ENCODE results near the gene ERFL. TPM values are rescaled to one million over a fixed set of nuclear protein-coding genes. Genes with fewer than 3 reads are reported as not detected.

Gene ERFL
- total RNA-seq, 2 donors from 2014 or later, result not detected

DNA sequence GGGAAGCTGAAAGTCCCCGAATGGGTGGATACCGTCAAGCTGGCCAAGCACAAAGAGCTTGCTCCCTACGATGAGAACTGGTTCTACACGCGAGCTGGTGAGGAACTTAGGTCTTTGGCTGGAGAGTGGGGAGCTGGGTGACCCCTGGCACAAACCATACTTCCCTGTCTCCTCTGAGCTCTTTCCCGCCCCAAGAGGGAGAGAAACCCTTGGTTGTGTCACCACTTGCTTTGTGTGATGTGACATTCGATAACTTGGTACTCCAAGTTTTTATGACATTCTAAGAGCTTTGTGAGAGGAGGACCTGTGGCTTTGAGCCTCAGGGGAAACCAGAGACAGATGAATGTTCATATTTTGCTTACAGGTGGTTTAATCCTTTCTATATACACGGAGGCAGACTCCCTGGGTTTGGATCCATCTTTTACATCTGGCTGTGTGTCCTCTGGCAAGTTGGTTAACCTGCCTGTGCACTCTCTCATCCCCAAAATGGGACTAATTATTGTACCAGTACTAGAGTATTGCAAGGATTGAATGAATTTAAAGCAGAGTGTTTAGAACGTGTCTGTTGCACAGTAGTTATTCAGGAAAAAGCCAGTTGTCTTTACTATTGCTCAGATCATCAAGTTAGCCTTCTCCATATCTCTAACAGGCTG lies 67.0 kb downstream of the ERFL start:
- TF ChIP-seq POLR2A (IDR thresholded peaks at IDR 0.05), result no peak
- TF ChIP-seq, protein P1, sequence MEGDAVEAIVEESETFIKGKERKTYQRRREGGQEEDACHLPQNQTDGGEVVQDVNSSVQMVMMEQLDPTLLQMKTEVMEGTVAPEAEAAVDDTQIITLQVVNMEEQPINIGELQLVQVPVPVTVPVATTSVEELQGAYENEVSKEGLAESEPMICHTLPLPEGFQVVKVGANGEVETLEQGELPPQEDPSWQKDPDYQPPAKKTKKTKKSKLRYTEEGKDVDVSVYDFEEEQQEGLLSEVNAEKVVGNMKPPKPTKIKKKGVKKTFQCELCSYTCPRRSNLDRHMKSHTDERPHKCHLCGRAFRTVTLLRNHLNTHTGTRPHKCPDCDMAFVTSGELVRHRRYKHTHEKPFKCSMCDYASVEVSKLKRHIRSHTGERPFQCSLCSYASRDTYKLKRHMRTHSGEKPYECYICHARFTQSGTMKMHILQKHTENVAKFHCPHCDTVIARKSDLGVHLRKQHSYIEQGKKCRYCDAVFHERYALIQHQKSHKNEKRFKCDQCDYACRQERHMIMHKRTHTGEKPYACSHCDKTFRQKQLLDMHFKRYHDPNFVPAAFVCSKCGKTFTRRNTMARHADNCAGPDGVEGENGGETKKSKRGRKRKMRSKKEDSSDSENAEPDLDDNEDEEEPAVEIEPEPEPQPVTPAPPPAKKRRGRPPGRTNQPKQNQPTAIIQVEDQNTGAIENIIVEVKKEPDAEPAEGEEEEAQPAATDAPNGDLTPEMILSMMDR (IDR thresholded peaks at IDR 0.05), result no peak
- intact Hi-C loops (cut with DNase I), result no loop called here
- Histone ChIP-seq H3K27ac (peak overlapping the region in 2 of 4 donors; percentile 86 to 99), H3K36me3 (replicated peaks in 1 of 2; ENCODE audit: insufficient read depth in 1 of 2, low read depth in 2 of 2) (peaks cover 7 to 14% of the 10 kb centered on the region in 2 donors), H3K9me3 (no peaks in the 10 kb centered on the region), H3K4me3 (peak overlapping the region in 1 of 2 donors; percentile 79), H3K27me3 (no peaks in the 10 kb centered on the region), H3K4me1 (peaks cover 53% of the 10 kb centered on the region)
- 14 to 23% methylated on average over 9 of the region's 9 CpGs for WGBS, 2 donors
- no peak for ATAC-seq
- no peak for DNase-seq

DNA sequence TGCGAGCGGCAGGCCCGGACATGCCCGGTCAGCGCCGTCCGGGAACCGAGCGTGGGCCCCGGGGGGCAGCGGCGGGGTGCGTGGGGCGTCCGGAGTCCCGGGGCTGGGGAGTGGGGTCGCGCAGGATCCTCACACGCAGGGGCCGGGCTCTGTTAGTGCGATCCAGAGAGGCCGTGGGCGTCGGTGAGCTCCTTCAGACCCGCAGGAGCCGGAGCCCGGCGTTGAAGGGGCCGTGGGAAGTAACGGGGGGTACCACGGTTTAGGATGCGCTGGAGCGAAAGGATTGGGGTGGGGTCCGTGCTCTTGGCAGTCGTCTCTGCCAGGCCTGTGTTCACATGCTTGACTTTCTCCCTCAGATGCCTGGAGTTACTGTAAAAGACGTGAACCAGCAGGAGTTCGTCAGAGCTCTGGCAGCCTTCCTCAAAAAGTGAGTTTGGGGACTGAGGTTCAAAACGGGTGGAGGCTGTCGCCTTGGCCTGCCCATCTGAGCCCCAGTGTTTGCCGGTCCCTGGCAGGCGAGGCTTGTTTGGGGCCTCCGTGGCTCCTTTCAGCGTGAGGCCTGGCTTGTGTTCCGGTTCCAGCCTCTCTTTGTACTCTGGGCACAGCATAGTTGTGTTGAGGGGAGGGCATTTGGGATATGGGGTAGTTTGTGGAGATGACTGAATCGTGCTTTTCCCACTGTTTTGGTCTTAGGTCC lies 67.7 kb downstream of the ERFL start:
- H3K4me3 ChIP-seq, result peak overlapping the region; percentile 64 to 79
- ATAC-seq, result no peak
- DNase-seq, result peak in 1 of 4 donors; percentile 19
- no peak for TF ChIP-seq POLR2A (IDR thresholded peaks at IDR 0.05)
- TF ChIP-seq, protein P1 (IDR thresholded peaks at IDR 0.05), result no peak
- H3K27ac ChIP-seq, result peak overlapping the region; percentile 86 to 99 (median 97)
- peaks cover 7 to 14% of the 10 kb centered on the region in 2 donors for H3K36me3 ChIP-seq (replicated peaks in 1 of 2; ENCODE audit: insufficient read depth in 1 of 2, low read depth in 2 of 2)
- no peaks in the 10 kb centered on the region for H3K9me3 ChIP-seq
- H3K27me3 ChIP-seq, result no peaks in the 10 kb centered on the region
- intact Hi-C loops (cut with DNase I), result no loop called here
- WGBS, 2 donors, result 1% methylated on average over 39 of the region's 45 CpGs; no CpG with 5 or more reads in 1 of the 2 donors
- H3K4me1 ChIP-seq, result peaks cover 47% of the 10 kb centered on the region

DNA sequence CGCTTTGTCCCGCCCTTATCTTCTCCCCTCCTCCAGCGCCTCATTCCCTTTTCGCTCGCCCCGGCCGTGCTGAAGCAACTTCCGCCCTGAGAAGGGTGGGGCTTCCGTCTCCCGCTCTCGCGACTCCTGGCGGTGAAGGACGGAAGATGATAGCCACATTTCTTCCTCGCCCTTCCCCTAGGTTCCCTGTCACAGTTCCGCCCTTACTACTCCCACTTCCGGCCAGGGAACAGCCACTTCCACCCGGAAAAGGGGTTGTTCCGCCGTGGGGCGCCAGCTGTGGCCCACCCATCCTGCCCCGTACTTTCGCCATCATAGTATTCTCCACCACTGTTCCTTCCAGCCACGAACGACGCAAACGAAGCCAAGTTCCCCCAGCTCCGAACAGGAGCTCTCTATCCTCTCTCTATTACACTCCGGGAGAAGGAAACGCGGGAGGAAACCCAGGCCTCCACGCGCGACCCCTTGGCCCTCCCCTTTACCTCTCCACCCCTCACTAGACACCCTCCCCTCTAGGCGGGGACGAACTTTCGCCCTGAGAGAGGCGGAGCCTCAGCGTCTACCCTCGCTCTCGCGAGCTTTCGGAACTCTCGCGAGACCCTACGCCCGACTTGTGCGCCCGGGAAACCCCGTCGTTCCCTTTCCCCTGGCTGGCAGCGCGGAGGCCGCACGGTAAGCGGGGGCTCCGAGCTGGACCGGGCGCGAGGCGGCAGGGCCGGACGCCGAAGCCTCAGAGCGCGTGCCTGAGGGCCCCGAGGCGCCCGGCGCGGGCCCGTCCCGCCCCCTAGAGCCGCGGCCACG lies 68.4 kb downstream of the ERFL start, which contains the start of gene RPS19:
RPS19 (plus strand) TSS at position 638 of the 801 bp plus-strand sequence. CDS start 520 bp downstream, outside the sequence.
- intact Hi-C loops (cut with DNase I), result no loop called here
- H3K36me3 ChIP-seq (replicated peaks in 1 of 2; ENCODE audit: insufficient read depth in 1 of 2, low read depth in 2 of 2), result peaks cover 7 to 14% of the 10 kb centered on the region in 2 donors
- peak within 1 kb of the TSS; percentile 86 to 99 (median 97) for H3K27ac ChIP-seq

DNA sequence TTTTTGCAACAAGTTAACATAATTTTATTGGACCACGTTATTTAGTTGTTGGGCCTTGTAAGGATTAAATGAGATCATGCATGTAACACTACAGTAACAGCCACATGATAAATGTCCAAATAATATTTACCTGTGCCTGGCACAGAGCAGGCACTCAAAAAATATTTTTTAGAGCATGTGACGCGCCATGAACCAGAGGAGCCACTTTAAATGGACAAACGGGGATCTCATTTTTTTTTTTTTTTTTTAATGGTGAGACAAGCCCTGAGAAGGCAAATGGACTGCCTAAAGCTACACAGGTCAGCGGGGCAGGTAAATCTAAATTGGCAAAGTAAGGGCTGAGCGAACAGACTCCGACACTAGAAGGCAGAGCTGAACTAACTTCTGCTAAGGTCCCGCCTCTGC lies 69.0 kb downstream of the ERFL start:
- Histone ChIP-seq H3K4me1 (peaks cover 34% of the 10 kb centered on the region), H3K36me3 (replicated peaks in 1 of 2; ENCODE audit: insufficient read depth in 1 of 2, low read depth in 2 of 2) (peaks cover 3 to 10% of the 10 kb centered on the region in 2 donors), H3K9me3 (no peaks in the 10 kb centered on the region), H3K27me3 (no peaks in the 10 kb centered on the region), H3K4me3 (no peak overlapping the region), H3K27ac (peak overlapping the region; percentile 86 to 99 (median 97))
- 0 to 1% methylated on average over 8 of the region's 8 CpGs for WGBS, 2 donors
- intact Hi-C loops (cut with DNase I), result no loop called here
- no peak for DNase-seq
- ATAC-seq, result peak; percentile 11
- TF ChIP-seq, protein P1 (IDR thresholded peaks at IDR 0.05), result no peak
- TF ChIP-seq POLR2A (IDR thresholded peaks at IDR 0.05), result no peak

More for the DNA sequence above, 68.4 kb downstream of the ERFL start, which contains the start of gene RPS19:
- Histone ChIP-seq H3K9me3 (no peaks in the 10 kb centered on the region), H3K4me1 (peaks cover 39% of the 10 kb centered on the region), H3K27me3 (no peaks in the 10 kb centered on the region), H3K4me3 (peak within 1 kb of the TSS; percentile 64 to 79)
- WGBS, 2 donors, result 0 to 1% methylated on average over 36 to 68 of the region's 76 CpGs
- ATAC-seq (peak; percentile 90), DNase-seq (peak; percentile 98 to 99 (median 98))
- peak; percentile 84 to 88 (median 85) for TF ChIP-seq POLR2A (IDR thresholded peaks at IDR 0.05)
- TF ChIP-seq, protein P1 (IDR thresholded peaks at IDR 0.05), result peak; percentile 38 to 94 (median 88)

Small RNA genes within 50 kb of the gene (microRNA-seq; reads per million reads assigned to microRNA genes)
- 0 reads per million in 2 donors for gene MIR6797 (ENCODE audit: borderline number of aligned reads in 2 of 2, borderline replicate concordance in 2 of 2)

Small RNA genes within 50 kb of the gene (small RNA-seq; reads per million reads assigned to genes)
- gene MIR6797, result not detected

Other genes starting within 250 kb of the ERFL start
- gene CEACAM7, start 240.2 kb downstream of the ERFL start, total RNA-seq, result under 1 TPM; 0.52 to 0.99 TPM
- gene CEACAM5, start 219.8 kb downstream of the ERFL start, total RNA-seq, result 1 to 10 TPM in 1 of 2 donors, not detected in 1; 4.9 TPM
- gene CEACAM6, start 172.9 kb downstream of the ERFL start, total RNA-seq, result 10 to 100 TPM in 1 of 2 donors, 1 to 10 TPM in 1; 3.0 to 27.0 TPM
- gene CEACAM3, start 131.9 kb downstream of the ERFL start, total RNA-seq, result not detected
- gene LYPD4, start 83.8 kb downstream of the ERFL start, total RNA-seq, result not detected
- gene DMRTC2, start 83.4 kb downstream of the ERFL start, total RNA-seq, result not detected
- gene RPS19, start 68.2 kb downstream of the ERFL start, total RNA-seq, result 100 to 1,000 TPM; 454 to 832 TPM
- gene CD79A, start 51.2 kb downstream of the ERFL start, total RNA-seq, result not detected
- 100 to 1,000 TPM in 1 of 2 donors, 10 to 100 TPM in 1; 43.8 to 104 TPM for gene ARHGEF1, start 45.3 kb downstream of the ERFL start, total RNA-seq
- gene RABAC1, start 30.9 kb upstream of the ERFL start, total RNA-seq, result 10 to 100 TPM; 87.3 to 88.5 TPM
- gene ATP1A3, start 65.8 kb upstream of the ERFL start, total RNA-seq, result under 1 TPM in 1 of 2 donors, not detected in 1; 0.26 TPM
- 1 to 10 TPM; 2.1 to 5.9 TPM for gene GRIK5, start 141.8 kb upstream of the ERFL start, total RNA-seq
- gene ZNF574, start 147.7 kb upstream of the ERFL start, total RNA-seq, result 10 to 100 TPM in 1 of 2 donors, 1 to 10 TPM in 1; 8.6 to 14.2 TPM
- gene POU2F2, start 204.0 kb upstream of the ERFL start, total RNA-seq, result 1 to 10 TPM in 1 of 2 donors, under 1 TPM in 1; under 0.01 to 1.6 TPM